Lung (tissue), 12 donors: ENCODE results near the gene MAG. TPM values are rescaled to one million over a fixed set of nuclear protein-coding genes. Genes with fewer than 3 reads are reported as not detected.

ENCODE experiments used
- ATAC-seq: fragments of 200-7000 bp; cut with Tn5 transposase; one replicate; pipeline ENCODE4 v1.9.1; 2020; ENCODE audit warnings: moderate number of reproducible peaks; ENCODE audit not compliant: insufficient read depth, low FRiP score
- DNase-seq, 3 donors: peaks; one replicate each; pipeline ENCODE4 v3.0.0-alpha.2; 2013 to 2017
- H3K27ac ChIP-seq, 2 donors: one replicate each; pipeline ENCODE4 v1.5.1; 2013; ENCODE audit warnings: mild to moderate bottlenecking in 2 of 2, moderate library complexity in 2 of 2, control low read depth in 1 of 2, inconsistent platforms in 1 of 2, low read depth in 1 of 2, low read length in 1 of 2
- H3K27me3 ChIP-seq, 3 donors: one replicate each; pipeline ENCODE4 v1.5.1; 2013; ENCODE audit warnings: low read length in 2 of 3; ENCODE audit not compliant: control insufficient read depth in 3 of 3, insufficient read depth in 3 of 3
- H3K36me3 ChIP-seq, 4 donors: one replicate each; pipeline ENCODE4 v1.5.1; 2013; ENCODE audit warnings: low read length in 4 of 4, mild to moderate bottlenecking in 1 of 4, moderate library complexity in 1 of 4; ENCODE audit not compliant: control insufficient read depth in 4 of 4, insufficient read depth in 4 of 4
- H3K4me1 ChIP-seq, 5 donors: one replicate each; pipeline ENCODE4 v1.5.1; 2013; ENCODE audit warnings: low read length in 5 of 5, mild to moderate bottlenecking in 2 of 5, moderate library complexity in 1 of 5; ENCODE audit not compliant: control insufficient read depth in 5 of 5, insufficient read depth in 5 of 5
- H3K4me3 ChIP-seq: one replicate; pipeline ENCODE4 v1.5.1; 2013; ENCODE audit warnings: mild to moderate bottlenecking, control low read depth, moderate library complexity
- H3K9ac ChIP-seq, 2 donors: one replicate each; pipeline ENCODE4 v1.5.1; 2013; ENCODE audit warnings: low read length in 2 of 2, control low read depth in 1 of 2; ENCODE audit not compliant: insufficient read depth in 1 of 2
- H3K9me3 ChIP-seq, 4 donors: one replicate each; pipeline ENCODE4 v1.5.1; 2013; ENCODE audit warnings: low read length in 3 of 4, mild to moderate bottlenecking in 1 of 4, moderate library complexity in 1 of 4; ENCODE audit not compliant: control insufficient read depth in 4 of 4, insufficient read depth in 3 of 4
- WGBS, 2 donors: extraction: QIAGEN DNeasy Blood & Tissue Kit; methylation state at CpG; one replicate each; pipeline ENCODE4 v1.1.7; 2013; 5-methylcytosine and 5-hydroxymethylcytosine counted together
- polyA plus RNA-seq, 2 donors: library from polyadenylated mRNA; stranded (reverse); fragments of 200-250 nt; gene quantifications; one replicate each; pipeline ENCODE4 v1.2.1, GENCODE V29; 2013
- total RNA-seq, 2 donors: library from RNA; depleted of rRNA in 1 of 2; stranded (reverse); fragments of >200 nt in 1 of 2; gene quantifications; one replicate each; pipeline ENCODE4 v1.2.1, GENCODE V29; 2014 to 2021
- TF ChIP-seq, protein P1 (sequence below): IDR thresholded peaks from 2 replicates; pipeline ENCODE4 v1.5.1; 2012; ENCODE audit warnings: mild to moderate bottlenecking; ENCODE audit errors: control extremely low read depth, extremely low read depth
- donor health status: control.
- donor health status: control.
- donor health status: Bipolar disorder and iron deficiency.
- donor health status: healthy.
- donor health status: DM: yes; HTN: yes; CAD: no.

Gene MAG
- total and polyA plus RNA-seq, 4 donors: 0.08 to 8.8 (median 1.9) TPM

DNA sequence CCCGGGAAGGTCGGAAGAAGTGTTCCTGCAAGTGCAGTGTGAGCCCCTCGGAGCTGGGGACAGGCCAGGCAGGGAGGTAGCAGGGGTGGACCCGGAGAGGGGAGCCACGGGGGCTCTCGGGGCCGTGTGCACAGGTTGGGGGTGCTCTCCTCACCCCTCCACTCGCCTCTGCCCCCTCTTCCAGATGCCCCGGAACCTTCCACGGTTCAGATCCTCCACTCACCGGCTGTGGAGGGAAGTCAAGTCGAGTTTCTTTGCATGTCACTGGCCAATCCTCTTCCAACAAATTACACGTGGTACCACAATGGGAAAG is 46.0 kb downstream of the MAG start:
- 85 to 93% methylated on average over 12 to 13 of the region's 13 CpGs for WGBS, 2 donors
- H3K9me3 ChIP-seq: no peaks in the 10 kb centered on the region
- peaks cover 0 to 5% (median 0%) of the 10 kb centered on the region in 4 donors for H3K36me3 ChIP-seq
- H3K9ac ChIP-seq: no peak overlapping the region
- ATAC-seq: no peak
- no peak overlapping the region for H3K4me3 ChIP-seq
- no peak for DNase-seq
- no peaks in the 10 kb centered on the region for H3K4me1 ChIP-seq
- TF ChIP-seq, protein P1, sequence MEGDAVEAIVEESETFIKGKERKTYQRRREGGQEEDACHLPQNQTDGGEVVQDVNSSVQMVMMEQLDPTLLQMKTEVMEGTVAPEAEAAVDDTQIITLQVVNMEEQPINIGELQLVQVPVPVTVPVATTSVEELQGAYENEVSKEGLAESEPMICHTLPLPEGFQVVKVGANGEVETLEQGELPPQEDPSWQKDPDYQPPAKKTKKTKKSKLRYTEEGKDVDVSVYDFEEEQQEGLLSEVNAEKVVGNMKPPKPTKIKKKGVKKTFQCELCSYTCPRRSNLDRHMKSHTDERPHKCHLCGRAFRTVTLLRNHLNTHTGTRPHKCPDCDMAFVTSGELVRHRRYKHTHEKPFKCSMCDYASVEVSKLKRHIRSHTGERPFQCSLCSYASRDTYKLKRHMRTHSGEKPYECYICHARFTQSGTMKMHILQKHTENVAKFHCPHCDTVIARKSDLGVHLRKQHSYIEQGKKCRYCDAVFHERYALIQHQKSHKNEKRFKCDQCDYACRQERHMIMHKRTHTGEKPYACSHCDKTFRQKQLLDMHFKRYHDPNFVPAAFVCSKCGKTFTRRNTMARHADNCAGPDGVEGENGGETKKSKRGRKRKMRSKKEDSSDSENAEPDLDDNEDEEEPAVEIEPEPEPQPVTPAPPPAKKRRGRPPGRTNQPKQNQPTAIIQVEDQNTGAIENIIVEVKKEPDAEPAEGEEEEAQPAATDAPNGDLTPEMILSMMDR: no peak
- no peak overlapping the region for H3K27ac ChIP-seq
- no peaks in the 10 kb centered on the region for H3K27me3 ChIP-seq

DNA sequence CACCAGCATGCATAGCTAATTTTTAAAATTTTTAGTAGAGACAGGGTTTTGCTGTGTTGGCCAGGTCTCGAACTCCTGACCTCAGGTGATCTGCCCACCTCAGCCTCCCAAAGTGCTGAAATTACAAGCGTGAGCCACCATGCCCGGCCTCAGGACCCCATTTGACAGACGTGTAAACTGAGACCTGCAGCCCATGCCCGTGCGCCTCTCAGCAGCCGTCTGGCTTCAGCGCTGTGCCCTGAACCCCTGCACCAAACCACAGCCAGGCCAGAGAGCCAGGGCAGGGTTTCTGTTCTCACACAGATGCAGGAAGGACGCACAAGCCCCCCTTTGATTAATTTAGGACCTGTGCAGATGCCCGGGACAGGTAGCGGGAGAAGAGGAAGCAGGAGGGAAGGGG is 48.5 kb downstream of the MAG start:
- TF ChIP-seq, protein P1: no peak
- Histone ChIP-seq H3K4me1 (no peaks in the 10 kb centered on the region), H3K9me3 (no peaks in the 10 kb centered on the region), H3K4me3 (no peak overlapping the region), H3K36me3 (peaks cover 0 to 5% (median 0%) of the 10 kb centered on the region in 4 donors), H3K9ac (no peak overlapping the region), H3K27me3 (no peaks in the 10 kb centered on the region), H3K27ac (no peak overlapping the region)
- ATAC-seq (no peak), DNase-seq (no peak)
- 90 to 92% methylated on average over 11 of the region's 11 CpGs for WGBS, 2 donors

GRCh38 chr19:35341006-35341405 is 49.0 kb downstream of the MAG start:
- Histone ChIP-seq H3K9ac (no peak overlapping the region), H3K36me3 (peaks cover 0 to 5% (median 0%) of the 10 kb centered on the region in 4 donors), H3K27me3 (no peaks in the 10 kb centered on the region), H3K4me3 (no peak overlapping the region), H3K27ac (no peak overlapping the region), H3K9me3 (no peaks in the 10 kb centered on the region), H3K4me1 (no peaks in the 10 kb centered on the region)
- WGBS, 2 donors: 90 to 94% methylated on average over 16 of the region's 16 CpGs
- no peak for DNase-seq
- TF ChIP-seq, protein P1: no peak
- ATAC-seq: no peak

DNA sequence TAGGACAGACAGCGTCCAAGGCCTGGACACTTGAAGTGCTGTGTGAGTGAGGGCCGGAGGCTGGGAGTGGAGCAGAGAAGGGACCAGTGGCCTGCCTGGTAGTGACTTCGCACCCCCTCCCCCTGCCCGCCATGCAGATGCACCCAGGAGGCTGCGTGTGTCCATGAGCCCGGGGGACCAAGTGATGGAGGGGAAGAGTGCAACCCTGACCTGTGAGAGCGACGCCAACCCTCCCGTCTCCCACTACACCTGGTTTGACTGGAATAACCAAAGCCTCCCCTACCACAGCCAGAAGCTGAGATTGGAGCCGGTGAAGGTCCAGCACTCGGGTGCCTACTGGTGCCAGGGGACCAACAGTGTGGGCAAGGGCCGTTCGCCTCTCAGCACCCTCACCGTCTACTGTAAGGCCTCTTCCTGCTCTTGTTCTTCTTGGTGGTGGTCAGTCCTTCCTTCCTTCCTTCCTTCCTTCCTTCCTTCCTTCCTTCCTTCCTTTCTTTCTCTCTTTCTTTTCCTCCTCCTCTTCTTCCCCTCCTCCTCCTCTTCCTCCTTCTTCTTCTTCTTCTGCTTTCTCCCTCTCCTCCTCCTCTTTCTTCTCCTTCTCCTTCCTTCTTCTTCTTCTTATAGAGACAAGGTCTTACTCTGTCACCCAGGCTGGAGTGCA is 49.7 kb downstream of the MAG start:
- DNase-seq (no peak), ATAC-seq (no peak)
- Histone ChIP-seq H3K27me3 (no peaks in the 10 kb centered on the region), H3K9me3 (no peaks in the 10 kb centered on the region), H3K4me3 (no peak overlapping the region), H3K9ac (no peak overlapping the region), H3K4me1 (no peaks in the 10 kb centered on the region), H3K27ac (no peak overlapping the region), H3K36me3 (peaks cover 0 to 5% (median 0%) of the 10 kb centered on the region in 4 donors)
- 82 to 92% methylated on average over 14 of the region's 14 CpGs for WGBS, 2 donors
- TF ChIP-seq, protein P1: no peak
